HL-60 (cell line): ENCODE data around the gene ABCA7.
"Not testable (repeated sequence)": the region's sequence is repeated elsewhere in the genome, so short reads cannot be mapped to it uniquely, and the experiment has no call there.

Experiments
- GABPA ChIP-seq: IDR thresholded peaks from 2 replicates; pipeline ENCODE4 v1.6.1; 2012; ENCODE audit warnings: low read depth
- POLR2AphosphoS5 ChIP-seq: IDR thresholded peaks from 2 replicates; pipeline ENCODE4 v1.6.1; 2012; ENCODE audit warnings: low read depth
- TF ChIP-seq, protein P1 (sequence below): IDR thresholded peaks from 2 replicates; pipeline ENCODE4 v1.6.1; 2012; ENCODE audit warnings: low read depth; ENCODE audit not compliant: insufficient replicate concordance

DNA sequence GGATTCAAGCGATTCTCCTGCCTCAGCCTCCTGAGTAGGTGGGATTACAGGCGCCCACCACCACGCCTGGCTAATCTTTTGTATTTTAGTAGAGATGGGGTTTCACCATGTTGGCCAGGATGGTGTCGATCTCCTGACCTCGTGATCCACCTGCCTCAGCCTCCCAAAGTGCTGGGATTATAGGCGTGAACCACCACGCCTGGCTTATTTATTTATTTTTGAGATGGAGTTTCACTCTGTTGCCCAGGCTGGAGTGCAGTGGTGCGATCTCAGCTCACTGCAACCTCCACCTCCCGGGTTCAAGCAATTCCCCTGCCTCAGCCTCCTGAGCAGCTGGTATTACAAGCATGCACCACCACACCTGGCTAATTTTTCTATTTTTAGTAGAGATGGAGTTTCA lies 74.8 kb downstream of the ABCA7 start:
- TF ChIP-seq GABPA, POLR2AphosphoS5: not testable (repeated sequence)
- TF ChIP-seq, protein P1, sequence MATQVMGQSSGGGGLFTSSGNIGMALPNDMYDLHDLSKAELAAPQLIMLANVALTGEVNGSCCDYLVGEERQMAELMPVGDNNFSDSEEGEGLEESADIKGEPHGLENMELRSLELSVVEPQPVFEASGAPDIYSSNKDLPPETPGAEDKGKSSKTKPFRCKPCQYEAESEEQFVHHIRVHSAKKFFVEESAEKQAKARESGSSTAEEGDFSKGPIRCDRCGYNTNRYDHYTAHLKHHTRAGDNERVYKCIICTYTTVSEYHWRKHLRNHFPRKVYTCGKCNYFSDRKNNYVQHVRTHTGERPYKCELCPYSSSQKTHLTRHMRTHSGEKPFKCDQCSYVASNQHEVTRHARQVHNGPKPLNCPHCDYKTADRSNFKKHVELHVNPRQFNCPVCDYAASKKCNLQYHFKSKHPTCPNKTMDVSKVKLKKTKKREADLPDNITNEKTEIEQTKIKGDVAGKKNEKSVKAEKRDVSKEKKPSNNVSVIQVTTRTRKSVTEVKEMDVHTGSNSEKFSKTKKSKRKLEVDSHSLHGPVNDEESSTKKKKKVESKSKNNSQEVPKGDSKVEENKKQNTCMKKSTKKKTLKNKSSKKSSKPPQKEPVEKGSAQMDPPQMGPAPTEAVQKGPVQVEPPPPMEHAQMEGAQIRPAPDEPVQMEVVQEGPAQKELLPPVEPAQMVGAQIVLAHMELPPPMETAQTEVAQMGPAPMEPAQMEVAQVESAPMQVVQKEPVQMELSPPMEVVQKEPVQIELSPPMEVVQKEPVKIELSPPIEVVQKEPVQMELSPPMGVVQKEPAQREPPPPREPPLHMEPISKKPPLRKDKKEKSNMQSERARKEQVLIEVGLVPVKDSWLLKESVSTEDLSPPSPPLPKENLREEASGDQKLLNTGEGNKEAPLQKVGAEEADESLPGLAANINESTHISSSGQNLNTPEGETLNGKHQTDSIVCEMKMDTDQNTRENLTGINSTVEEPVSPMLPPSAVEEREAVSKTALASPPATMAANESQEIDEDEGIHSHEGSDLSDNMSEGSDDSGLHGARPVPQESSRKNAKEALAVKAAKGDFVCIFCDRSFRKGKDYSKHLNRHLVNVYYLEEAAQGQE: not testable (repeated sequence)
